Right cardiac atrium (tissue), 5 donors: ENCODE data around the gene TUBB4B. TPM values are rescaled to one million over a fixed set of nuclear protein-coding genes. Genes with fewer than 3 reads are reported as not detected.

ENCODE experiments used
- ATAC-seq, 2 donors: fragments of 200-7000 bp; cut with Tn5 transposase; one replicate each; pipeline versions ENCODE4 v1.8.0 to v1.9.1; 2020; ENCODE audit warnings: moderate library complexity in 2 of 2, mild to moderate bottlenecking in 1 of 2
- DNase-seq, 3 donors: peaks; one replicate each; pipeline ENCODE4 v3.0.0-alpha.2; 2020
- H3K27ac ChIP-seq: one replicate; pipeline ENCODE4 v1.5.1; 2013; ENCODE audit warnings: mild to moderate bottlenecking, low read length, control low read depth, moderate library complexity
- H3K27me3 ChIP-seq: one replicate; pipeline ENCODE4 v1.6.1; 2013; ENCODE audit not compliant: control insufficient read depth, insufficient read depth
- H3K4me1 ChIP-seq: one replicate; pipeline ENCODE4 v1.6.1; 2013; ENCODE audit warnings: low read length; ENCODE audit not compliant: control insufficient read depth, insufficient read depth
- H3K4me3 ChIP-seq: one replicate; pipeline ENCODE4 v1.5.1; 2013; ENCODE audit warnings: low read length, control low read depth
- H3K9me3 ChIP-seq: one replicate; pipeline ENCODE4 v1.6.1; 2013; ENCODE audit warnings: low read length; ENCODE audit not compliant: control insufficient read depth
- WGBS: extraction: QIAGEN DNeasy Blood & Tissue Kit; methylation state at CpG from one replicate; pipeline ENCODE4 v1.1.7; 2013; 5-methylcytosine and 5-hydroxymethylcytosine counted together
- intact Hi-C, 4 donors: fragments of 100-400 bp; cut with DNase I; formaldehyde crosslinking; loops; one replicate each; pipeline versions ENCODE4 v1.11.0 to v1.14.0; 2022 to 2023
- long read RNA-seq, 4 donors: library from polyadenylated mRNA; unstranded; transcript quantifications; one replicate each; pipeline ENCODE4 v2.0.0, GENCODE V29; 2020 to 2021
- polyA plus RNA-seq: library from polyadenylated mRNA; stranded (reverse); fragments of 200-250 nt; gene quantifications from one replicate; pipeline ENCODE4 v1.2.3, GENCODE V29; 2013
- total RNA-seq, 4 donors: library from RNA; stranded (reverse); fragmentation: NEBNext Ultra II Directional; extraction: Animal tissue kit (Norgen Biotek cat#: 25700); gene quantifications; one replicate each; pipeline ENCODE4 v1.2.1, GENCODE V29; 2021
- donor health status: healthy with polysubstance abuse.
- donor health status: DM: no; HTN: yes; CAD: no.
- donor health status: DM: no; HTN: no; CAD: no.
- donor health status: DM: no; HTN: yes; CAD: no; lungs with severe emphysema.
- donor health status: DM: yes; HTN: yes; CAD: no.

TUBB4B gene
- 100 to 1,000 TPM; 203 to 461 (median 332) TPM for total RNA-seq
- polyA plus RNA-seq: 591 TPM
- long read RNA-seq, donor 1, transcript TUBB4B-201 (4 exons, 1,637 nt): major isoform, 317 of 574 reads
- long read RNA-seq, donor 1, partial matches to known transcripts: 31 of 574 reads
- long read RNA-seq, donor 1, other reads (novel, unspliced or antisense): 226 of 574 reads
- long read RNA-seq, donor 2, transcript TUBB4B-201 (4 exons, 1,637 nt): major isoform, 361 of 549 reads
- long read RNA-seq, donor 2, partial matches to known transcripts: 187 of 549 reads
- long read RNA-seq, donor 2, other reads (novel, unspliced or antisense): 1 of 549 reads
- long read RNA-seq, donor 3, transcript TUBB4B-201 (4 exons, 1,637 nt): major isoform, 396 of 564 reads
- long read RNA-seq, donor 3, partial matches to known transcripts: 58 of 564 reads
- long read RNA-seq, donor 3, other reads (novel, unspliced or antisense): 108 of 564 reads
- long read RNA-seq, donor 4, transcript TUBB4B-201 (4 exons, 1,637 nt): major isoform, 187 of 253 reads
- long read RNA-seq, donor 4, partial matches to known transcripts: 66 of 253 reads
- long read RNA-seq, donor 4, other reads (novel, unspliced or antisense): 0 of 253 reads

DNA sequence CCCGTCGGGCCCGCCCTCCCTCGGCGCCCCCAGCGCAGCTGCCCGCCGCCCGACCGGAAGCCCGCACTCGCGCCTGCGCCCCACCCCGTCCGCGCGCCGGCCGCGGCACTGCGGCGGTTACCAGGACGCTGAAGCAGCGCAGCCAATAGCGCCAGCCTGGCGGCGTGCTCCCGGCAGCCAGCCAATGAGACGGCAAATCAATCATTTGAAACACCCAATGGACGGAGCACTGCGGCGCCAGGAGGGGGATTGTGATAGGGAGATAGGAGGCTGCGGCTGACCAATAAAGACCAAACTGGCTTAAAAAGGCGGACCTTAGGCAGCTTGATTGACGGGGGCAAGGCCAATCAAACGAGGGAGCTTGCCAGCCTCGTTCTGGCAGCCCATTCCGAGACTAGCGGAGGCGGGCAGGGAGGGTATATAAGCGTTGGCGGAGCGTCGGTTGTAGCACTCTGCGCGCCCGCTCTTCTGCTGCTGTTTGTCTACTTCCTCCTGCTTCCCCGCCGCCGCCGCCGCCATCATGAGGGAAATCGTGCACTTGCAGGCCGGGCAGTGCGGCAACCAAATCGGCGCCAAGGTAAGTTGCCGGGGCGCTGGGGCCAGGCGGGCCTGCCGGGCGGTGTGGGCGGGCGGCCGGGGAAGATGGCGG is at the start of gene TUBB4B:
TUBB4B (plus strand) TSS at position 447 of the 649 bp plus-strand sequence; CDS start at position 521, 74 bp downstream.
- intact Hi-C loops: loop anchor here in 1 of 4 donors (10.0 kb wide), 1 partner anchor 1196 kb away; no protein-coding TSS in a partner anchor
- H3K27ac ChIP-seq: peak within 1 kb of the TSS; percentile 96
- peak; percentile 86 to 87 for ATAC-seq
- H3K4me3 ChIP-seq: peak within 1 kb of the TSS; percentile 90
- no peaks in the 10 kb centered on the region for H3K9me3 ChIP-seq
- under 1% methylated on average over 67 of the region's 67 CpGs for WGBS
- no peaks in the 10 kb centered on the region for H3K27me3 ChIP-seq
- peak; percentile 100 for DNase-seq
- H3K4me1 ChIP-seq: peaks cover 3% of the 10 kb centered on the region

DNA sequence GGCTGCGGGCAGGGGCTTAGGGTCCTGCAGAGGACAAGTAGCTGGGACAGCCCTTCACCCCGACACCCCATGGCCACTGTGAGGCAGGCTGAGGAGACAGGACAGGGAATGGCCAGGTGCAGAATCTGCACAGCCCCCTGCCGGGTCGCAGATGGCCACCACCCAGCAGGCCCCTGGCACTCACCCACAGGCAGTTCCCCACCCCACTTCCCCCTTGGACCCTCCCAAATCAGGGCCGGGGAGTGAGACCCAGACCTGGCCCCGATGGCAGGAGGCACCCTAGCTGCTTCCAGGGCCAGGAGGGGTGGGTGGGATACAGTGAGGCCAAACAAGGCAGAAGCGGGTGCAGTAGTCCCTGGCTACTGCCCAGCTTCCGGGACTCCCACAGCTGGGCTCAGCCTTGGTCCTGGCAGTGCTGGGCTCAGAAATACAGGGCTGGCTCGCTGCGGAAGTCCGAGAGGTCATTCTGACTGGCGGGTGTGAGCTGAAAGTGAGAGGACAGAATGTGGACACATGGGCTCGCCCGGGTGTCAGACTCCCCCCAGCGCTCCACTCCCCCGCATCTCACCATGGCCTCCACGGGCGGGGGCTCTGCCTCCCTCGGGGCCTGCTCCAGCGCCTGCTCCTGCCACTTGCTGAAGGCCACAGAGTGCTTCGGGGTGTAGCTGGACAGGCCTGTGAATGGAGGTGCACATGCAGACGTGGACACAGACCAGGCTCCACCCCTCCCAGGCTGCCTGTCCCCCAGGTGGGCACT is 49.2 kb upstream of the TUBB4B start:
- H3K4me1 ChIP-seq: peaks cover 9% of the 10 kb centered on the region
- DNase-seq (no peak), ATAC-seq (no peak)
- WGBS: 82% methylated on average over 22 of the region's 22 CpGs
- intact Hi-C loops: no loop called here
- no peak overlapping the region for H3K27ac ChIP-seq
- no peak overlapping the region for H3K4me3 ChIP-seq
- no peaks in the 10 kb centered on the region for H3K27me3 ChIP-seq
- no peaks in the 10 kb centered on the region for H3K9me3 ChIP-seq

DNA sequence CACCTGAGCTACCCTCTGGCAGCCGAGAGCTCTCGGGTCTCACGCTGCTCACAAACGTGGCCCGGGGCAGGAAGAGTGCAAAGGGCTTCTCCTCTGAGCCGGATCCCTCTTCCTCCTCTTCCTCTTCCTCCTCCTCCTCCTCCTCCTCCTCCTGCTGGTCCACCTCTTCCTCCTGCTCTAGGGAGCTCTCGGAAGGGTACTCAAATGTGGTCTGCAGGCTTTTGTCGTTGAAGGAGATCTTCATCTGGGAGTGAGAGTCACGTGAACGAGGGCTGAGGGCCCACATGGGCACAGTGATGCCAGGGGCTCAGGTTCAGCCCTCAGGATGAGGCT is 48.7 kb upstream of the TUBB4B start:
- ATAC-seq (no peak), DNase-seq (no peak)
- intact Hi-C loops: no loop called here
- 76% methylated on average over 10 of the region's 10 CpGs for WGBS
- Histone ChIP-seq H3K27ac (no peak overlapping the region), H3K4me3 (no peak overlapping the region), H3K4me1 (peaks cover 4% of the 10 kb centered on the region), H3K9me3 (no peaks in the 10 kb centered on the region), H3K27me3 (no peaks in the 10 kb centered on the region)

DNA sequence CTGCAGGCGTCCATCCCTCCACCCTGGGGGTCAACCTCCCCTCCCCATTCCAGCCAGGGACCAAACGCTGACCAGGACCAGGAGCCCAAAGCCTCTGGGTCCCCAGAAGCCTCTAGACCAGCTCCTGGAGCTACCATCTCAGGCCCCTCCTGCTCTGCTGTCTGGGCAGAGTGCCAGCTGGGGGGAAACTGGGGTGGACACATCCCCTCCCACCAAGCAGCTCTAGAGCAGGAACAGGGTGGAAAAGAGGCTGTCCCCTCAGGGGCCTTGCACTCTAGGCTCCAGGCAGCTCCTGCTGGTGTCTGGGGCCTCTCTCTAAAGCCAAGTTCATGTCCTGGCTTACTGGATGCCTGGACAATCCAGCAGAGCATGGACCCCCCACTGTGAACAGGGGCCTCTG is 48.2 kb upstream of the TUBB4B start:
- intact Hi-C loops: no loop called here
- DNase-seq: no peak
- no peak overlapping the region for H3K27ac ChIP-seq
- H3K27me3 ChIP-seq: no peaks in the 10 kb centered on the region
- H3K4me1 ChIP-seq: peaks cover 4% of the 10 kb centered on the region
- no peak for ATAC-seq
- H3K4me3 ChIP-seq: no peak overlapping the region
- WGBS: 81% methylated on average over 2 of the region's 2 CpGs
- H3K9me3 ChIP-seq: no peaks in the 10 kb centered on the region

GRCh38 chr9:137193771-137194170 is 47.3 kb upstream of the TUBB4B start:
- Histone ChIP-seq H3K27me3 (no peaks in the 10 kb centered on the region), H3K4me1 (peaks cover 4% of the 10 kb centered on the region), H3K9me3 (no peaks in the 10 kb centered on the region), H3K4me3 (no peak overlapping the region), H3K27ac (no peak overlapping the region)
- ATAC-seq (no peak), DNase-seq (no peak)
- intact Hi-C loops: no loop called here
- 90% methylated on average over 14 of the region's 14 CpGs for WGBS

DNA sequence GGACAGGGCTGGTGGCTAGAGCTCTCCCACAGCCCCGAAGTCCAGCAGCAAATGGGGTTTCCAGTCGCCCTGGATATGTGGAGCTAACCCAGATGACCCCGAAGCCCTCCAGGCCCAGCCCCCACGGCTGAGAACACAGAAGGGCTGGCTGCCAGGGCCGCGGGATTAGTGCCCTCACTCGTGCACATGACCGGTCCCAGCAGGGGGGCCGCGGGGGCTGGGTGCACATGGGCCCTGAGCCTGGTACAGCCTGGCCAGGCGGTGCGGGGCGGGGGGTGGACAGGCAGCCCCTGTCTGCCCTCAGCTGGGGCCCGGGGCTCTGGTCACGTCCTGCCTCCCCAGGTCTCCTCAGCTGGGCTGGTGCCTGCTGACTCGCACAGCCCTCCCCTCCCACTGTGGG is 46.7 kb upstream of the TUBB4B start:
- ATAC-seq (no peak), DNase-seq (no peak)
- Histone ChIP-seq H3K4me3 (no peak overlapping the region), H3K27ac (no peak overlapping the region), H3K4me1 (peaks cover 4% of the 10 kb centered on the region), H3K27me3 (no peaks in the 10 kb centered on the region), H3K9me3 (no peaks in the 10 kb centered on the region)
- WGBS: 68% methylated on average over 16 of the region's 16 CpGs
- intact Hi-C loops: no loop called here

GRCh38 chr9:137194909-137195308 is 46.2 kb upstream of the TUBB4B start:
- Histone ChIP-seq H3K27me3 (no peaks in the 10 kb centered on the region), H3K9me3 (no peaks in the 10 kb centered on the region), H3K4me1 (no peaks in the 10 kb centered on the region), H3K4me3 (no peak overlapping the region), H3K27ac (no peak overlapping the region)
- ATAC-seq (no peak), DNase-seq (no peak)
- intact Hi-C loops: no loop called here
- WGBS: 86% methylated on average over 10 of the region's 10 CpGs

DNA sequence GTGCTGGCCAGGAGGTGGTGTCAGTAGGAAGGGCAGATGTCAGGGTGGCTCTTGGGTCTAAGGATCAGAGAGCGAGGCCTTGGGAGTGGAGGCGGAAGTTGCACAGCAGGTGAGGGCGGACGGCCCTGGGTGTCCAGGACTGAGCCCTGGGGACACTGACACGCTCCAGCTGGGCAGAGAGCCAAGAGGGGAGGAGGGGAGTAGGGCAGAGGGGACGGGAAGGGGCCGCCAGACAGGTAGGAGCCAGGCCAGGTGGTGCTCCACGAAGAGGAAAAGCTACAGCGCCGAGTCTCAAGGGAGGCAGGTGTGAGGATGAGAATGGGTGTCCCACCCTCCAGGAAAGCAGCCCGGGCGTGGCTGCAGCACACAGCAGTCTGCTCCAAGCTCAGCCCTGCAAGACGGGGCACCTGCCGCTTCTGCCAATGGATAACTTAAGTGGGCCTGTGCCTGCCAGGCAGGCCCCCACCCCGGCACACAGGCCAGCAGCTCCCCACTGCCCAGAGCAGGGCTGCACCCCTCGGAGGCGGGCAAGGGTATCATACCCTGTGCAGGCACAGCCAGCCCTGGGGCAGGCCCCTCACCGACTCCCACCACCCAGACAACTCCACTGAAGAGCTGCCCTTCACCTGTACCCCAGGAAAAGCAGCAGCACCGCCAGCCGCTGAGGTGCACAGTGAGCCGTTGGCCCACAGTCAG is 45.4 kb upstream of the TUBB4B start:
- no peak overlapping the region for H3K27ac ChIP-seq
- no peaks in the 10 kb centered on the region for H3K9me3 ChIP-seq
- intact Hi-C loops: no loop called here
- H3K4me1 ChIP-seq: no peaks in the 10 kb centered on the region
- ATAC-seq (no peak), DNase-seq (no peak)
- no peaks in the 10 kb centered on the region for H3K27me3 ChIP-seq
- 82% methylated on average over 21 of the region's 21 CpGs for WGBS
- no peak overlapping the region for H3K4me3 ChIP-seq

GRCh38 chr9:137198051-137198901 is 42.8 kb upstream of the TUBB4B start:
- no peaks in the 10 kb centered on the region for H3K9me3 ChIP-seq
- ATAC-seq: no peak
- no peak for DNase-seq
- no peak overlapping the region for H3K27ac ChIP-seq
- no peak overlapping the region for H3K4me3 ChIP-seq
- no peaks in the 10 kb centered on the region for H3K4me1 ChIP-seq
- intact Hi-C loops: no loop called here
- WGBS: 85% methylated on average over 19 of the region's 19 CpGs
- H3K27me3 ChIP-seq: no peaks in the 10 kb centered on the region

DNA sequence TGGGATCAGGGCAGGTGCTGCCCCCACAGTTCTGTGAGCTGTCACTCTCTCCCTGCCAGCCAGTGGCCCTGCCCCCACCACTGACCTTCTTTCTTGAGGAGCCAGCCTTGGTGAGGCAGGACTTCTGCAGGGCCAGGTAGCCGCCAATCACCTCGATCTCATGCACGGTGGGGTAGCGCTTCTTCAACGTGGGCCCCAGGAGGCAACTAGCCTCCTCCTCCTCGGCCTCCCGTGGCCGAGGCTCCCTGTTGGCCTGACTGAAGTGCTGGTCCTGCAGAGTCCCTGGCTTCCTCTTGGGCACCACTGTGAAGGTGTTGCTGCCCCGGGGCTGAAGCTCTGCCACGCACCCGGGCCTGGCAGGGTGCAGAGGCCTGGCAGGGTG is 42.2 kb upstream of the TUBB4B start:
- no peak overlapping the region for H3K4me3 ChIP-seq
- 73% methylated on average over 11 of the region's 11 CpGs for WGBS
- no peak for ATAC-seq
- H3K27ac ChIP-seq: no peak overlapping the region
- H3K4me1 ChIP-seq: no peaks in the 10 kb centered on the region
- DNase-seq: no peak
- no peaks in the 10 kb centered on the region for H3K27me3 ChIP-seq
- intact Hi-C loops: no loop called here
- no peaks in the 10 kb centered on the region for H3K9me3 ChIP-seq
